ENCODE measurements around the gene DCBLD1. TPM values are rescaled to one million over a fixed set of nuclear protein-coding genes. Genes with fewer than 3 reads are reported as not detected.

The DCBLD1 gene
- total RNA-seq, 1 donor from 2014 or later = 28.2 TPM

DNA sequence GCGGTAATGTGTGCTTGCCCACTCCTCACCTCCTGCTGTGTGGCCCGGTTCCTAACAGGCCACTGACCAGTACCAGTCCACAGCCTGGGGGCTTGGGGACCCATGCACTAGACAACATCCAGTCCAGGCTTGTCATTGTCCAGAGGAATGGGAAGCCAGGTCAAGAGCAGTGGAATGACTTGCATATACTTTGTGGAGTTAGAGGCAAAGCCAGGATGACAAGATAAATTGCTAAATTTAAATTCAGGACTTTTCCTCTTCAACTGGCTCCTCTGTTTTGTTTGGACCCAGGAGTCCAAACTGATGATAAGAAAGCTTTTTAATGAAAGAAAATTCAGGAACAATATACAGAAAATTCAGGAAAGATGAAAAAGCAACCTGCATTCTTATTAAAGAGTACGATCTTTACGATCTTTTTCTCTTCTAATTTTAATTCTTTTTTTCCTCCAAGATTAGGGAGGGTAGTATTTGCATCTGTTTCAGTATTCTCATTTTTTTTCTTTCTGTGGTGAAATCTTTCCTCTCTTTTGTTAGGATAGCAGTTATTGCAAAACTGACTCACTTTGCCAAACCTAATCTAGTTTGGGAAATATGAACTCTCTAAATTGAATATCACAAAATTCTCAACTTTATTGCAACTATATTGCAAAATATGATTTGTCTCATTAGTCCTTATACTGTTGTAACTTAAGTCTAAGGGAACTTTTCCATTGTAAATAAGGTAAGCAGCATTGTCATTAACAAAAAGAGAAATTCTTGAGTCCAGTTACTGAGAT, 48.2 kb downstream of the DCBLD1 start:
- DNase-seq (ENCODE audit: low spot score) = no peak

DNA sequence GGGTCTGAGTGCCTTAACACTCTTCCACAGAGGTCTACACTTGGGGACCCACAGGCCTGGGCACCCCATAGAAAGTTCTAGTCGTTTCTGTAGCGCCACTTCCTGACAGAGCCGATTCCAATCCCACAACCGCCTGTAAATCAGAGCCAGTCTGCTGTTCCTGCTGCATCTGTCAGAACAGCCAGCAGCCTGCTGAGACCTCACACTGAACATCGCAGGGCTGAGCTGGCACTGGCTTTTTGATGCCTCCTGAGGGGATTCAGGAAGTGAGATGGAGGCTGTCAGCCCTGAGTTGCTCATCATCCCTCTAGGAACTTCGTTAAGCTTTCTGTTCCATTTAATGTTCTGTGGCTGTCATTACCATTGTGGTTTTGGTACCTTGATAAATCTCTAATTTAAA, 48.9 kb downstream of the DCBLD1 start:
- DNase-seq (ENCODE audit: low spot score) = no peak

DNA sequence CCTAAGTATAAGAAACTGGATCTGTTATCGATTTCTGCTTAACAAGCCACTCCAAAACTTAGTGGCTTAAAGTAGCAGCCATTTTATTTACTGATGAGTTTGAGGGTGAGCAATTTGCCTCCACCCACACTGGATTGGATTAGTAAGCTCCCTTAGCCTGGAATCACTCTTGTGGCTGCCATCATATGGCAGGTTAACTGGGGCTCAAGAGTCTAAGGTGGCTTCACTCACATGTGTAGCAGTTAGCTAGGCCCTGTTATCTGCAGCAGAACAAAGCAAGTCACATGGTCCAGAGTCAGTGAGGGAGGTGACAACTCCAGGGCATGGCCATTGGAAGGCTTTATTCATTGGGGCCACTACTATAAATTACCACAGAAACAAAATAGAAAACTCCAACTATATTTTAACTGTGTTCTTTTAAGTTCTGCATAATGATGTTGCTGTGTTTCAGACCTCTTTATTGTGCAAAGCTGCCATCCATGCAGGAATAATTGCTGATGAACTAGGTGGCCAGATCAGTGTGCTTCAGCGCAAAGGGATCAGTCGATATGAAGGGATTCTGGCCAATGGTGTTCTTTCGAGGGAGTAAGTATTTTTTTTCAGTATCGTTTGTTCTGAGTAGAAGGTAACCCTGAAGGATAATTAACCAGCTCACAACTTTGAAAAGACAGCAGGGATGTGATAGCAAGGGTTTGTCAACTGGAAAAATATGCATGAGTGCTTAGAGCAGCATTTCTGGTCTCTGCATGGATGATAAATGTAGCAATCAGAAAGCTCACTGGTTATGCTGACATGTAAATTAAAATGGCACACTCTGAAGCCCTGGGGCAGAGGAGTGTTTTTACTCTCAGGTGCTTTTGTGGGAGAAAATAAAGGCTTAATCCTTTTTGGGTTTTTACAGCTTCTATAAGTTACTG, 49.6 kb downstream of the DCBLD1 start:
- no peak for DNase-seq (ENCODE audit: low spot score)

DNA sequence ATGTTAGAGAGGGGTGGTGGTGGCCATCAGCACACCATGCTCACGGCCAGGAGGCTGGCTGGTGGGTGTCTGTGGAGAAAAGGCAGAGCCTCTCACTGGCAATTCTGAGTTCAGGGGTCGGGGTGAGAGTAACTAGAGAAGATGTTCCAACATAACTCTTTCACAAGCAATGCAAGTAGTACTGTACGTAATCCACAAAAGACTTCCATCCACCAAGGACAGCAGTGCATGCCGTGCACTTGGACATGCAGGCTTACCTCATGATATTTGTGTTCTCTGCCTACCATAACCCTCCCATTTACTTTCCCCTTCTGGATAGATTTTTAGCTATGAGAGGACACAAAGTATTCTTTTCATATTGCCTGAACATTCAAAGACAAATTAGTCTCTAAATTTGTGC, 51.3 kb downstream of the DCBLD1 start:
- no peak for DNase-seq (ENCODE audit: low spot score)

DNA sequence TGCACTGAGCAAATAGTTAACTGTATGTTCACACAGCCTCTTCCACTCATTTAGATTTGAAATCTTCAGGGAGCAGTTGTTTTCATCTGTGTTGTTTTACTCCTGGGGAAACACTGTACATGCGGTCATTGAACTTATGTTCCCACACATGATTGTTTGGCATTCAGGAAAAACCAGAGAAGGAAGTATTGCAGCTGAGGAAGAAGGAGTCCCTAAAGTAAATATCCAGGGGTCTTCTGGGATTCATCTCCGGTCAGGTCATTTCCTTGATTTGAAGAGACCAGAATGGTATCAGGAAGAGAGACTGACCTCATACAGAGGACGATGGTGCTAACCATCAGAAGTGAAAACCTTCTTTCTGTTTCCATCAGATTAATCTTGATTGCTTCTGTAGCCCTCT, 52.5 kb downstream of the DCBLD1 start:
- no peak for DNase-seq (ENCODE audit: low spot score)

DNA sequence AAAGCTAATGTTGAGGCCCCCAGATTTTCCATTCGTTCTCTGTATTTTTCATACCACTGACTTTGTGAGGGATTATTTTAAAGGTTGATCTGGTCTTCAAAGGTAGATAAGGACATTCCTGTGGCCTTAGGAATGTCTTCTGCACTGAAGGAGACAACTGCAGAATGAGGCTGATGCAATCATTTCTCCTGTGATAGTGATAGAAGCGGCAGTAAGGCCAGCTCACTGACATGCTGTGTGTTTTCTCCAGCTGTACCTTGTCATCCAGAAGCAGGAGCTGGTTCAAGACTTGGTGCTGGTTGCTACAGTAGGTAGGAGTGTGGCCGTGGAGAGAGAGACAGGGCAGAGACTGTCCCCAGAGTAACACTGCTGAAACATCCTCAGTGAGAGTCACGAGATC, 53.8 kb downstream of the DCBLD1 start:
- DNase-seq (ENCODE audit: low spot score) = no peak

DNA sequence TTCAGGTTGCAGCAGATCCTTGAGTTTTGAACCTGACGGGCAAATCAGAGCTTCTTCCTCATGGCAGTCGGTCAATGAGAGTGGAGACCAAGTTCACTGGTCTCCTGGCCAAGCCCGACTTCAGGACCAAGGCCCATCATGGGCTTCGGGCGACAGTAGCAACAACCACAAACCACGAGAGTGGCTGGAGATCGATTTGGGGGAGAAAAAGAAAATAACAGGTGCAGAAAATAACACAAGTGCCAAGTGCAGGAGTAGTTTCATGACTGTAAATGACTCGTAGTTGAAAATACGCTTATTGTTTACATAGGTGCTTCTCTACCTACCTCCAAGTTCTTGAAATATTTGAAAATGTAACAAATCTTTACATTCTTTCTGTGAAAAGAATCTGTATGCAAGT, 56.1 kb downstream of the DCBLD1 start:
- no peak for DNase-seq (ENCODE audit: low spot score)

DNA sequence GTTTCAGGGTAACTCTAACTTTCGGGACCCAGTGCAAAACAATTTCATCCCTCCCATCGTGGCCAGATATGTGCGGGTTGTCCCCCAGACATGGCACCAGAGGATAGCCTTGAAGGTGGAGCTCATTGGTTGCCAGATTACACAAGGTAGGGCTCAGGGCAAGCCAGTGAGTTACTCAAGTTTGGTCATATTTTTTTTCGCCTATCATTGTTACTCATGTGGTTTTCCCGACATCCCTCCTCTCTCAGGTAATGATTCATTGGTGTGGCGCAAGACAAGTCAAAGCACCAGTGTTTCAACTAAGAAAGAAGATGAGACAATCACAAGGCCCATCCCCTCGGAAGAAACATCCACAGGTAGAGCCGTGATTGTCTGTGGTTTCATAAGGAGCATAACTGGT, 58.2 kb downstream of the DCBLD1 start:
- DNase-seq (ENCODE audit: low spot score) = no peak

DNA sequence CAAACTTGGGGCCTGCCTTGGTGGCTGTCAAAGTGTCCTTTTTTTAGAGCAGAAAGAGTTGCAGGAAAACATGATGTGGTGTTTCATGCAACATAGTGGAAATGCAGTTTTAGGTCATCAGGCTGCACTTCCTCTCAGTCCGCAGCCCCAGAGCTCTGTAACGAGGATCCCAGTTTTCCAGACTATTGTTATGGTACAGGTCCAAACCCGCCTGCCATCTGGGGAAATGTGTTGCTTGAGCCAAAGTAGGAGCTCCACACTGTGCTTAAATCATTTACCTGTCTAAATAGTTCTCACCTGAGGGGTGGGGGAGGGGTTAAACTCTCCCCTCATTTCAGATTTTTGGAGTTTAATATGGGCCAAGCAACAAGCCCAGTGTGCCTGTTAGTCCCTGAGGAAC, 60.0 kb downstream of the DCBLD1 start:
- DNase-seq (ENCODE audit: low spot score) = no peak

DNA sequence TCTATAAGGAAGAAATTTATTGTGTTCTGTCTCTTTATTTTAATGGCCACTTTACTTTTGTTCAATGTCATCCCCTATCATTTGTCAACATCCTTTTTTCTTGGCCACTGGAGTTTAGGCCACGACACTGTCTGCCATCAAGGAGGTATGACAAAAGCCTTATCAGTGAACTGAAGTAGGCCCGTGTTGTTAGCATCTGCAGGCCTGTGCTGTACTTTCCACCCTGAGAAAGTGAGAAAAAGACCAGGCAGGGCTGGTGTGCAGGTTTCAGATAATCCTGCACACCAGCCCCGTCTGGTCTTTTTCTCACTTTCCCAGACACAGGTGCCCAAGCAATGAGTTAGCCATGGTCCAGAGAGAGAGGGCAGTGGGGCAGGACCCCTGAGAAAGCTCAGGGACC, 62.2 kb downstream of the DCBLD1 start:
- DNase-seq (ENCODE audit: low spot score) = no peak

DNA sequence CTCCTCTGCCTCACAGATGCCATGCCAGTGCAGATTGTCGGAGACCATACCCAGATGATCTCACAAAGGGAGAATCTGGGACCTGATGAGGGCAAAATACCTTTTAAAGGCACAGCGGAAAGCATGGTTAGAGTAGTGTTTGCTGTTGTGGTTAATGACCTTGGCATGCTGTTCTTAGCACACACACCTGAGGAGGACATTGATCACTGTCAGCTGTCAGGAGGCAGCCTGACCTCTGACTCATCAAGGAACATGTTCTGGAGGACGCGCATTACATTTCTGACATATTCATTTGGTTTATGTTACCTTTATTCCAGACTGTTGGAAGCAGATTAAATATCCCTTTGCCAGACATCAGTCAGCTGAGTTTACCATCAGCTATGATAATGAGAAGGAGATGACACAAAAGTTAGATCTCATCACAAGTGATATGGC, 62.7 kb downstream of the DCBLD1 start:
- no peak for DNase-seq (ENCODE audit: low spot score)

DNA sequence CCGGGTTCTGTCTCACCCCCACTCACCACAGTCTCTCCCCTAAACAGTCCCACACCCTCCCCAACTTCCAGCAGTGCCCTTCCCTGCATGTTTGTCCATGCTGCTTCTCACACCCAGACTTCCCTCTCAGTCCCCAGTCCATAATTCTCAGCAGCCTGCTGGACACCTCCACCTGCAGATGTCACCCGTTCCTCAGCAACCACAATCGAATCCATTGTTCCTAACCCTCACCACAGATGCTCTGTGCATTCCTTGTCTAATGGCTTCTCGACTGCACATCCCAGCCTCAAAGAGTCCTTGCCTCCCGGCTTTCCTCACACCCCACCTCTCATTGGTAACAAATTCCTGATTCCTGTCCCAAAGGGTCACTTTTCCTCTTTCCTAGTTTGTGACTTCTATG, 64.2 kb downstream of the DCBLD1 start:
- no peak for DNase-seq (ENCODE audit: low spot score)

DNA sequence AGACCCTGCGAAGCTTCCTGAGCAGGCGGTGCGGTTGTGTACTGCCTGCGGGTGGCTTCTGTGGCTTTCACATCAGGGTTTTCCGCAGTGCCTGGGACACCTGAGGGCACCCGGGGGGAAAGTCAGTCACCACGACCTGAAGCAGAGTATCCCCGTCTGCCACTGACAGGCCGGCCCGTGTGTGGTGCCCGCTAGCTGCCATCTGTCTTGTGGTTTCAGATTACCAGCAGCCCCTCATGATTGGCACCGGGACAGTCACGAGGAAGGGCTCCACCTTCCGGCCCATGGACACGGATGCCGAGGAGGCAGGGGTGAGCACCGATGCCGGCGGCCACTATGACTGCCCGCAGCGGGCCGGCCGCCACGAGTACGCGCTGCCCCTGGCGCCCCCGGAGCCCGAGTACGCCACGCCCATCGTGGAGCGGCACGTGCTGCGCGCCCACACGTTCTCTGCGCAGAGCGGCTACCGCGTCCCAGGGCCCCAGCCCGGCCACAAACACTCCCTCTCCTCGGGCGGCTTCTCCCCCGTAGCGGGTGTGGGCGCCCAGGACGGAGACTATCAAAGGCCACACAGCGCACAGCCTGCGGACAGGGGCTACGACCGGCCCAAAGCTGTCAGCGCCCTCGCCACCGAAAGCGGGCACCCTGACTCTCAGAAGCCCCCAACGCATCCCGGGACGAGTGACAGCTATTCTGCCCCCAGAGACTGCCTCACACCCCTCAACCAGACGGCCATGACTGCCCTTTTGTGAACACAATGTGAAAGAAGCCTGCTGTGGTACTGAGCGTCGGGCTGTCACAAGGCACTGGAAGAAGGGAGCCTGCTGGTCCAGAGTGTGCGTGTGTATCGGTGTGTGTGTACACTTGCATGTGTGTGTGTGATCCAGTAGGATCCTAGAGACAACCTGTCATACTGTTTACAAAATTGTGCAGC, 65.5 kb downstream of the DCBLD1 start:
- peak; percentile 60 for DNase-seq (ENCODE audit: low spot score)

DNA sequence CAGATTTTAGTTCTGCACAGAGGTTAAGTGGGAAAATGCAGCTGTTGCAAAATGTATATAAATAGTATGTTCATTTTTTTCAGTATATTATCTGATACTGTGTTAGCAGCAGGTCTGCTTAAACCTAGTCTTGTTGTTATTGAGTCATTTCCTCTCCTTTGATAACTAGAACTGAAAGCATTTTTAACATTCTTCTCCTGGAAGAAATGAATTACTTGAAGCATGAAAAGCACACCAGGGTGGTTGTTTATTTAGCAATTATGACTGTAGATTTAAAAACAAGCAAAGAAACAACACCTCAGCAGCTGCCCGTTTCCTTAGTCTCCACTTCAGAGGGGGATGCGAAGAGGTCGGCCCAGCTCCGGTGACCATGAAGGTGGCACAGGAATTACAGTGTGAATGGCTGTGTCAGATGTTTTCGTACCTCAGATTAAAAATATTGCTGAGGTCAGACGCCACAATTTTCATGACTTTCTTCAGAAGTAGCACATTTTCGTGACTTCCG, 66.4 kb downstream of the DCBLD1 start:
- DNase-seq (ENCODE audit: low spot score) = no peak

DNA sequence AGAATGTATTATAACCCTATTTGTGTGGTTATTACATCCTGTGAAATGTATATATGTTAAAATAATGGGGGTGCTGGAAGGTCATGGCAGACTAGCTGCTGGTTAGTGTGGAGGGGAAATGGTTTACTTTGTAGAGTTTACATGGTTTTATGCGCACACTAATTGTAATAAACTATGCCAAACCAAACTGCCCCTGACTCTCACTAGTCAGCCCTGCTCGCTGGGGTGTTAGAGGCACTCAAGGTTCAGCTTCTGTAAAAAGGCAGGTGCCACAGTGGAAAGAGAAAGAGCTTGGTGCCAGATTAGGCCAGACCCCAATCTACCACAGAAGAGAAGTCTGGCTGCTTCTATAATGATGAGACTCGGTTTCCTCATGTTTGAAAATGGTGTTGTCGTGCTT, 67.1 kb downstream of the DCBLD1 start:
- DNase-seq (ENCODE audit: low spot score) = no peak

DNA sequence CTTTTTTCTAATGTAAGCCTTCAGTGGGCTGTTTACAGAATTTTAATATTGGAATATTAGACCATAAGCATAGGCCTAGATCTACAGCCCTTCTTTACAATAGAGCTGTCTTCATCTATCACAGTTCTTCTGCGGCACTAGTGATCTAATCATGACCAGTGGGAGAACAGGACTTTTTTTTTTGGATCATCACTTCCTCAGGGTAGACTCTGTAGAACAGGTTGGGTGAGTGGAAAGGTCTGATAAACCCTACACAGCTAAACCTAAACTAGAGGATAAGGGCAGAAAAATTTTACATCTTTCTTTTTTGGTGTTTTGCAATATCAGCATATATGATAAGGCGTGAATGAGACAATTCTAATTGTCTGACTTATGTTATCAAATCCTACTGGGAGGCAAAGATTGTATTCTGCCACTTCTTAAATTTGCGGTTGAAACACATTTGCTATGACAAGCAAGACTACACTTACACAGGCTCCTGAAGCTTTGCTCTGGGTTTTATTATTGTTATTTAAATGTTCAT, 67.7 kb downstream of the DCBLD1 start:
- peak; percentile 42 for DNase-seq (ENCODE audit: low spot score)

DNA sequence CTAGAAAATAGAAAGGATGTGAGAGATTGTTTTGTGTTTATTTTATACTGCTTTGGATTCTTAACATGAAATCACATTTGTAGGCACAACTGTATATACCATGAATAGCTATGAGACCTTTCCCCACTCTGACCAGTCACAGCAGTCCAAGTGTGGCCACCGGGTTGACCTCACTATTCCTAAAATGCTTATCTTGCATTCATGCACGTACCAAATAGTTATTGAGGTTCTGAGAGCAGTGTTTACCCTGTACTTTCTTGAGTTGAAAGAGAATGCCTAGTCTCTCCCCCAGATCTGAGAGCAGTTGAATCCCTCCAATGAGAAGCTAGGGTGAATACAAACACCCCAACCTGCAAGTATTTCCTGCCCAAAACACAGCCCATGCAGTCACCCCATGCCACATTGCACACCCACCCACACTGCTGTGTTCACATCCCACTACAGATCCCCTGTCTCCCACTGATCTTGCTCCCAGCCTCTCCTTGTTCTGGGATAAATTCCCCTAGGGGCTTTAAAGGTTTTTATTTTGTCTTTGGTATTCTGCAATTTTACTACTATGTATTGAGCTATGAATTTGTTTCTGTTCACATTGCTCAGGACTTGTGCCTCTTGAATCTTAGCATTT, 68.3 kb downstream of the DCBLD1 start:
- DNase-seq (ENCODE audit: low spot score) = no peak

DNA sequence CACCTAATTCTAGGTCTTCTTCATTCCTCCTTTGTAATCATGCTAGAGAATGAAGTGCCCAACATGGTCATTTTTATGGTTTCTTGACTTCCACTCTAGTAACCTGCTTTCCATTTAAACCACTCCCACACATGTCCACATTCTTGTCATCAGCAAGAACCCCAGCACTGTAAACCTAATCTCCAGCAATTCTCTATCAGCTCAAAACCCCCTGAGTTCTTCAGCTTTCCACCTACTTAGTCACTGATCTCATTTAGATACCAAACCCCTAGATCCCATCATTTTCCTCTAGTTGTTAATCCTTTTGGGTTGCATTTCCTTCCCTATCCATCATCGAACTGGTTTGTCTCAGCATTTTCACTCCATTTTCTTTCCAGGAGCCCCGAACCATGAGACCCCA, 70.1 kb downstream of the DCBLD1 start:
- no peak for DNase-seq (ENCODE audit: low spot score)

DNA sequence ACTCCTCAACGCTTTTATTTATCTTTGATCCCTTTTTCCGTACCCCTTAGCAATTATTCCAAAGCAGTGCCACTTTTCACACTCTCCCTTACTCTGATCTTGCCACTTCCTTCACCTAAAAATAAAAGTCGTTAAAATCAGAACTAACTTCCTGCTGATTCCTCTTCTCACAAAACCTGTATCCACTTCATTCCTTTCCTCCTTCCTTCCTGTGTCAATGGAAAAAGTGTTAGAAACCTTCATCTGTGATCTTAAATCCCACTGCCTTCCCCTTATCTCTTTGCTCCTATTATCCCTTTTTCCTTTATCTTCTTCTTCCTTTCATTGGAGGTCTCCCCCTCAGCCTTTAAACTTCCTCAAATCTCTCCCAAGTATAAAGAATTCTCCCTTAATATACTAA, 70.7 kb downstream of the DCBLD1 start:
- DNase-seq (ENCODE audit: low spot score) = no peak

DNA sequence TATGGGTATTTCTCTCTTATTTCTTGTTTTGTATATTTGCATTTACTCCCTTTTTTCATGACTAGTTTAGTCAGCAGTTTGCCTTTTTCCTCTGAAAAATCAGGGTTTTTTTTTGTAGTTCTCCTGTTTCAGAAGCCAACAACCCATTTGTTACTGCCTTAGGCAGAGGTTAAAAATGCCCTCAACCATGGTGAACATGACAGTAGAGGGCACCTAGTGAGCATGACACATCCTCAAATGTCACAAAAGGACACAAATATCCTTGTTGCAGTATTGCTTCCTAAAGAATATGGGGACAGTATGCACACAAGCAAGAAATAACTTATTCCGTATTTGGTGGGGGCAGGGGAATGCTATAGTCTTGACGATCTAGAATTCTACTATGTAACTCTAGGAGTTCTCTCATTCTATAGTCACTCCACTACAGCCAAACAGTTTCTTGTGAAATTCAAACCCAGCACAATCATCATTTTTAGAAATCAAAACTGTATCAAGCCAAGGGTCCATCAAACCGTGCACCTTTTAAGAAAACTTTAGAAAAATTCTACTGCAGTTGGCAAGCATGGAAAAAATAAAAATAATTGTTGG, 72.9 kb downstream of the DCBLD1 start:
- DNase-seq (ENCODE audit: low spot score) = no peak
